Neural cell (in vitro differentiated cells): Measurements from ENCODE around the gene SURF6.

ENCODE experiments used
- CTCF ChIP-seq: fragments of 450-650 bp; IDR thresholded peaks from 2 replicates; pipeline ENCODE4 v1.5.1; 2014; ENCODE audit warnings: antibody characterized with exemption, mild to moderate bottlenecking, moderate library complexity; ENCODE audit not compliant: poor library complexity, severe bottlenecking
- EZH2 ChIP-seq: fragments of 200-600, 300-800 bp; shearing (Covaris generic), sonication (generic); IDR thresholded peaks from 2 replicates; pipeline ENCODE4 v1.6.1; 2014; ENCODE audit warnings: antibody characterized with exemption, low read length, borderline replicate concordance, mild to moderate bottlenecking; ENCODE audit not compliant: insufficient read depth, poor library complexity, severe bottlenecking
- RAD21 ChIP-seq: fragments of 450-650 bp; conservative IDR thresholded peaks from 2 replicates; pipeline ENCODE4 v1.6.1; 2014; ENCODE audit warnings: antibody characterized with exemption, mild to moderate bottlenecking, moderate library complexity
- TAF1 ChIP-seq: IDR thresholded peaks from 2 replicates; pipeline ENCODE4 v1.6.1; 2012; ENCODE audit warnings: low read depth

- TF ChIP-seq TAF1 (no peak), CTCF (no peak), RAD21 (no peak), EZH2 (no peak)
Measured at GRCh38 chr9:133349965-133350616, 14.1 kb upstream of the SURF6 start.
